GM19455 (cell line): Measurements from ENCODE around the gene OR13A1.
"Not testable (repeated sequence)": the region's sequence is repeated elsewhere in the genome, so short reads cannot be mapped to it uniquely, and the experiment has no call there.

ENCODE experiments used
- ATAC-seq: cut with Tn5 transposase; IDR thresholded peaks from one replicate; pipeline ENCODE4 v1.9.1; 2021; ENCODE audit not compliant: unreplicated experiment

The OR13A1 gene

DNA sequence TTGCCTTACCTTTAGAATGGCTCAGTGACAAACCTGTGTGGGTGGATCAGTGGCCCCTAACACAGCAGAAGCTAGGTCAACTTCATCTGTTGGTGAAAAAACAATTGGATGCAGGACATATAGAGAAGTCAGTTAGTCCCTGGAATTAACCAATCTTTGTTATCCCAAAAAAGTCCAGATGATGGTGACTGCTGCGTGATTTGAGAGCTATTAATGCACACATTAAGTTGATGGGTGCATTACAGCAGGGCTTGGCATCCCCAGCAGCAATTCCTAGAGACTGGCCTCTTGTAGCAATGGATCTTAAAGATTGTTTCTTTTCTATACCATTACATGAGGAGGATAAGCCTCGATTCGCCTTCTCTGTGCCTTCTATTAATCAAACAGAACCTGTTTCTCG lies 33.3 kb downstream of the OR13A1 start:
- no peak for ATAC-seq

DNA sequence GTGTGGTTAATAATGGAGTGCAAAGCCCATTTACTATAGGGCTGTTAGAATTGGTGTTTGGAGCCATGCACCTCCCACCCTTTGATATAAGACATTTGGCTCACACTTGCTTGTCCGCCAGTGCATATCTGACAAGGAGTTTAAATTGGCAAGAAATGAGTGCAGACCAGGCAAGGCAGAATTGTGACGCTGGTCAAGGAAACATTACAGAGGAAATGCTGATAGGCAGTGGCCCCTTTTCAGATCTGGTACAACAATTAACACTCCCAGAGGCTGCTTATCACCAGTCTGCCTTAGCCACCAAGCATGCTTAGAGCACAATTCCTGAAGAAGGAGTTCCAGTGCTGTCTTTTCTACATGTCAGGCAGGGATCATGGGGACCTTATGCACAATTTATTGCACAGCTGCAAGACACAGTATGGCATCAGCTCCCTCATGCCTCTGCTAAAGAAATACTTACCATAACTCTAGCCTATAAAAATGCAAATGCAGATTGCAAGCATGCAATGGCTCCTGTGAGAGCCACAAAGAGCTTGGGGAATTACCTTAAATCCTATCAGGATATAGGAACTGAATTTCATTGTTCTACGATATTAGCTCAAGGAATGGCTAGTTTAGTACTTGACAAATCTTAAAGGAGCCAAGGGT lies 35.2 kb downstream of the OR13A1 start:
- ATAC-seq, result no peak

DNA sequence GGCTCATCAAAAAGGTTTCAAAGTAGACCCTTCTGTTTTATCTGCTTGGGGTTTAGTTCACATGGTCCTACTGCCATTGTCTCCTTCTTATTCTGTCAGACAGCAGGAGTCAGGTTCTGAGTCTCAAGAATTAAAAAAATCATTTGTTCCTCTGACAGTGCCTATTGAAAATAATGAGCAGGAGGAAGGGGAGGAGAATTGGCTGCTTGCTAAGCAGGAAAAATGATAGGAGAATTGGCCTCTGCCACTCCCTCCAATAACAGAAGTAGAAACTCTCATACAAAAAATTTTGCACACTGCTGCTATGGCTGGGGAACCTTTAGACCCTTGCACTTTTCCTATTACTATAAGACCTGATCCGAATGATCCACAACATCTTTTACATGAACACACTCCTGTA lies 35.7 kb downstream of the OR13A1 start:
- ATAC-seq, result no peak

DNA sequence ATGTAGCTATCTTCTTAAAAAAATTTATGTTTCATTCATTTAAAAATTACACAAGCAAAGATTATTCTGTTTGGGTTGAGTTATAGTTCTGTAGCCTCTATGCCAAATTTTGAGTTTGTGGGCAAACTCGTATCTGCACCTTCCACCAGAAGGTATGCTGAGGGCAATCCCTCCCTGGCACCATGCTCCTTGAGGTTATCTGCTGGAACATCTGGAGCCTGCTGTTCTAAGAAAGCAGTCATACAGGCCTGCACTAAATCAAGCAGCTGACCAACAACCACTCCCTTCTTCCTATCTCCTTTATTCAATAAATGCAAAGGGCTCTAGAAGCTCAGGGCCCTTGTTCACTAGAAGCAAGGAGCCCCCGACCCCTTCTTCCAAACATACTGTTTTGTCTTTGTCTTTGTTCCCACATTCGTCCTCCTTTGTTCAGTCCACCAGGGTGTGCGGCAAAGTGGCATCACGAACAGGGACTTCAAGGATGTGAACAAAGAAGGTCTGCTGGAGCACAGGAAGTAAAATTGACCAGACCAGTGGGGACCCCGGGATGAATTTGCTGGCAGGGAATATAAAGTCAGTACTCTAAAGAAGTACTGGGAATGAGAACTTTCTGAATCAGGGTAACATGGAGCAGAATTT lies 36.4 kb downstream of the OR13A1 start:
- no peak for ATAC-seq

DNA sequence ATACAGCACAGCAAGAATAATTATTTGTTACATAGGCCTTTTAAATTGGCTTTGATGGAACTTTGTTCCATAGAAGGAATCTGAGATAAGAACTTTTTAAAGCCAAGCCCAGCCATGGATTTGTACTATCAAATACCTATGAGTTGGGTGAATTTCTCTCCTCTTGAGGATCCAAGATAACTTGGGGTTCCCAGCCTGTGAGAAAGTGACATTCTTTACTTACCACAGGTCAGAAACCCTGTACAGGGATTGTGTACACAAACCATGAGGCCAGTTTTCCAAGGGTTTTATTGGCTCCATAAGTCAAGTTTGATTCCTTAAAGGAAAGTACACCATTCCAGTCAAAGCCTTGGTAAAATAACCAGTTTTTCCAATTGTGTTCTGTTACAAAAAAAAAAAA lies 39.3 kb downstream of the OR13A1 start:
- ATAC-seq, result not testable (repeated sequence)

DNA sequence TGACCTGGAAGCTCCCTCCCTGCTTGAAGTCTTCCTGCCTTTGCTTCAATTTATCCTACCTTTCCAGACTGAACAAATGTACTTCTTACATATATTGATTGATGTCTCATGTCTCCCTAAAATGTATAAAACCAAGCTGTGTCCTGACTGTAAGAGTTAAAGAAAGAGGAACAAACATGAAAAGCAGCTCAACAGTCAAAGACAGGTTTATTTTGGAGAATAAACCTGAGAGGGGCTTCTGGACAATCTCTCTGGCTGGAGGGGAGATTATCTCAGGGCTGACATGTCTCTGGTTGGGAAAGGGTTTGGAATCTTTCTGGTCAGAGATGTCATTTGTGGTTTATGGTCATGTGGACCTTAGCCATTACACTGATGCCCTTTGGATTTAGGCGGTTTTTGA lies 41.0 kb downstream of the OR13A1 start:
- ATAC-seq, result no peak

DNA sequence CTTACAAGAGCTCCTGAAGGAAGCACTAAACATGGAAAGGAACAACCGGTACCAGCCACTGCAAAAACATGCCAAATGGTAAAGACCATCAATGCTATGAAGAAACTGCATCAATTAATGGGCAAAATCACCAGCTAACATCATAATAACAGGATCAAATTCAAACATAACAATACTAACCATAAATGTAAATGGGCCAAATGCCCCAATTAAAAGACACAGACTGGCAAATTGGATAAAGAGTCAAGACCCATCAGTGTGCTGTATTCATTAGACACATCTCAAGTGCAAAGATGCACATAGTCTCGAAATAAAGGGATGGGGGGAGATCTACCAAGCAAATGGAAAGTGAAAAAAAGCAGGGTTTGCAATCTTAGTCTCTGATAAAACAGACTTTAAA lies 47.6 kb downstream of the OR13A1 start:
- not testable (repeated sequence) for ATAC-seq

DNA sequence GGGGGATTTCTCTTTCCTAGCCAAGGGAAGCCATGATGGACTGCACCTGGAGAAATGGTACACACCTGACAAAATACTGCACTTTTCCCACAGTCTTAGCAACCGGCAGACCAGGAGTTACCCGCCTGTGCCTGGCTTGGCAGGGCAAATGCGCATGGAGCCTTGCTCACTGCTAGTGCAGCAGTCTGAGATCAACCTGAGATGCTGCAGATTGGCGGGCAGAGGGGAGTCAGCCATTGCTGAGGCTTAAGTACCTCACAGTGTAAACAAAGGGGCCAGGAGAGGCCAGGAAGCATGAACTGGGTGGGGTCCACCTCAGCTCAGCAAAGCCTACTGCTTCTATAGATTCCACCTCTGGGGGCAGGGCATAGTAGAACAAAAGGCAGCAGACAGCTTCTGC lies 49.4 kb downstream of the OR13A1 start:
- ATAC-seq, result no peak

DNA sequence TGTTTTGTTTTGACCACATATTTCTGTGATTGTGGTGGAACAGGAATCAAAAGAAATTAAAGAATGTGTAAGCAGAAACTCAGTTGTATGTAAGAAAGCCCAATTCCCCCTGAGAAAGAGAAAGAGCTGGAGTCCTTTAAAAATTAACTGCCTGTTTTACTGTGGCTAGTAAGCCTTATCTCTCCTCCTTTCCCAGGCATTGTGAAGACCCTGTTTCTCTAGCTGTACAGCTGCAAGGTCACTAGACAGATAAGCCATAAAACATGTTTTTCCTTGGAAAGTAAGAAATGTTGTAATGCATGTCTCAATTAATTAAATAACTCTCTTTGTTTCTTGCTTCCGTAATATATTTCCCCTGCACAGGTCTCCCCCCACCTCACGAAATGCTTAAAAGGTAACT lies 53.5 kb downstream of the OR13A1 start:
- ATAC-seq, result no peak

DNA sequence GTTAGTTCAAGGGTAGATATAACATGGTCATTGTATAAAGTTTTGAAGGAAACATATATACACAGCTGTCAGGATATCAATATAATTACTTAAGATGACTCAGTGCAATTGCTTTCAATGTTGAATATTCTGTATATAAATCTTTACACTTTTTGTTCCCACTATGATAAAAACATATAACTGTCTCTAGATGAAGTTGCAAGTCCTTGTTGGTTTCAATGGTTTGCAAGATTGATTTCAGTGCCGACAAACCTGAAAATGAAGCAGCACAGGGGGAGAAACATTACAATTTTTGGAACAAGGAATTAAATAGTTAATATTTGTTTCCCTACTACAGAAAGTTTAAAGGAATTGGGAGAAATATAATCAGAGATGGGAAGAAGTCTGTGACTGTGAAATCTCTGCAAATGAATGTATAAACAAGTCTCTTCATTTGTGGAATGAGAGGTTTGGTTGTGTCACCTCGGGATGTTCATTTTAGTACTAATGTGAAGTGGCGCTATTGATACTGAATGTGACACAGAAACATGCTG lies 54.1 kb downstream of the OR13A1 start:
- ATAC-seq, result no peak

DNA sequence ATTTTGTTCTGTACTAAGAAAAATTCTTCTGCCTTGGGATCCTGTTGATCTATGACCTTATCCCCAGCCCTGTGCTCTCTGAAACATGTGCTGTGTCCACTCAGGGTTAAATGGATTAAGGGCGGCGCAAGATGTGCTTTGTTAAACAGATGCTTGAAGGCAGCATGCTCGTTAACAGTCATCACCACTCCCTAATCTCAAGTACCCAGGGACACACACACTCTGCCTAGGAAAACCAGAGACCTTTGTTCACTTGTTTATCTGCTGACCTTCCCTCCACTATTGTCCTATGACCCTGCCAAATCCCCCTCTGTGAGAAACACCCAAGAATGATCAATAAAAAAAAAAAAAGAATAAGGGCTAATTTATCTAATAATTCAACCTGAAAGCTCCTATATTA lies 54.8 kb downstream of the OR13A1 start:
- ATAC-seq, result not testable (repeated sequence)

DNA sequence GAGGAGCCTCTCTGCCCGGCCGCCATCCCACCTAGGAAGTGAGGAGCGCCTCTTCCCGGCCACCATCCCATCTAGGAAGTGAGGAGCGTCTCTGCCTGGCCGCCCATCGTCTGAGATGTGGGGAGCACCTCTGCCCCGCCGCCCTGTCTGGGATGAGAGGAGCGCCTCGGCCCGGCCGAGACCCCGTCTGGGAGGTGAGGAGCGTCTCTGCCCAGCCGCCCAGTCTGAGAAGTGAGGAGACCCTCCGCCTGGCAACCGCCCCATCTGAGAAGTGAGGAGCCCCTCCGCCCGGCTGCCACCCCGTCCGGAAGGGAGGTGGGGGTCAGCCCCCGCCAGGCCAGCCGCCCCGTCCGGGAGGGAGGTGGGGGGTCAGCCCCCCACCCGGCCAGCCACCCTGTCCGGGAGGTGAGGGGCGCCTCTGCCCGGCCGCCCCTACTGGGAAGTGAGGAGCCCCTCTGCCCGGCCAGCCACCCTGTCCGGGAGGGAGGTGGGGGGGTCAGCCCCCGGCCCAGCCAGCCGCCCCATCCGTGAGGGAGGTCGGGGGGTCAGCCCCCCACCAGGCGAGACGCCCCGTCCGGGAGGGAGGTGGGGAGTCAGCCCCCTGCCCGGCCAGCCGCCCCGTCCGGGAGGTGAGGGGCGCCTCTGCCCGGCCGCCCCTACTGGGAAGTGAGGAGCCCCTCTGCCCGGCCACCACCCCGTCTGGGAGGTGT lies 55.5 kb downstream of the OR13A1 start:
- not testable (repeated sequence) for ATAC-seq

DNA sequence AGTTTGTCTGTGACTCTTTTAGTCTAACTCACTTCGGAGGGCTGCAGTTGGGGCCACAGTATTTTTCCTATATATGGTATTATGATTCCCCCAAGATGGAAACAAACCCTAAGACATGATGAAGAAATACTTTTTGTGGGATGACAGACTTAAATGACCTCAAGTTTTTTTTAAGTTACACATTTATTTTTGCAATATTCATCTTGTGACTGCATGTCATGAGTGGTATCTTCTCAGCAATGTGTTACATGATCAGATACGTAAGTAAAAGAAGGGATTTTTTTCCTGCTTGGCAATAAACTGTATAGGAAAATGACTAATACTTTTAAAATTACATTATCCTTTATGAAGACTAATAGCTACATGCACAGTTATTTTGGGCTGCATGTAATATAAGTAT lies 57.8 kb downstream of the OR13A1 start:
- ATAC-seq, result no peak

DNA sequence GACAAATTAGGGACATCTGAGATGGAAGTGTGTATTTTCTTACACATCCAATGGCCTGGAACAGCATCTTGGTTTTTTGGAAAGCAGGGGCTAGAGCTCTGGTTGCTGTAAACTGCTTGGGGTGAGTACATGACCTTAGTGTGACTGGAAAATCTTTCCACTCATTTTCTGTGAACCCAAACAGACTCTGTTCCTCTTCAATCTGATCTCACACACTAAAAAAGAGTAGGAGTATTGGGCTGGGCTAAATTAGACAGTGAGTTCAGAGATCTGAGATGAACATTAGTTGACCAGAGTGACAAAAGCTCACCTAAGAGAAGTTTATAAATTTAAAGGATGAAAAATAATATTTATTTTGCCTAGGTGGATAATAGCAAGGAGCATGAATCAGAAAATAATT lies 59.2 kb downstream of the OR13A1 start:
- ATAC-seq, result no peak

DNA sequence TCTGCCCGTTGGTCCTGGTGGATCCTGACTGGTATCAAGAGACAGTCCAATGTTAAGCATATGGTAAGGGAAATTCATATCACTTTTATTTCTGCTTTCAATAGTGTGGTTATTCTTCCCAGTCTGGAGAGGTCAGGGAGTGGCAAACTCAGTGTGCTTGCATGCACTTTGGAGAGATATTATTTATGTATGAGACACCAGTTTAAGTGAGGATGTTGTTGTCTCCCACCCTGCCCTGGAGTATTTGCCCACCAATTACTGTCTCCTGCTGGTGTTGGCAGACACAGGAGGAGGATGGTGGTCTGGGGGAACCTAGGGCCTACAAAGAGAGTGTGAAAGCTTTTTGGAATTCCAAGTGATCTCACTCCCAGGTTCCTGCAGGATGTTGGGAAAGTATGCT lies 59.7 kb downstream of the OR13A1 start:
- ATAC-seq, result no peak

DNA sequence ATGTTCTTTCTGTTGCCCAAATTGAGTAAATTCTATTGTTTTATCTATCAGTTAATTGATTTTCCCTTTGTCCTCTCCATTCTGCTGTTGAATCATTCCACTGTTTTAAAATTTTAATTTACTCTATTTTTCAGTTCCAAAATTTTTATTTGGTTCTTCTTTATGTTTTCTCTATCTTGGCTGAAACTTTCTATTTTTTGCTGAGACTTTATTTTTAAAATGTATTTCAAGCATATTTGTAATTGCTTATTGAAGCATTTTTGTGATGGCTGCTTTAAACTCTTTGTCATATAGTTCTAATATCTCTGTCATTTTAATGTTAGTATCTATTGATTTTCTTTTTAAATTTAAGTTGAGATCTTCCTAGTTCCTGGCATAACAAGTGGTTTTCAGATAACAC lies 60.5 kb downstream of the OR13A1 start:
- ATAC-seq, result no peak

DNA sequence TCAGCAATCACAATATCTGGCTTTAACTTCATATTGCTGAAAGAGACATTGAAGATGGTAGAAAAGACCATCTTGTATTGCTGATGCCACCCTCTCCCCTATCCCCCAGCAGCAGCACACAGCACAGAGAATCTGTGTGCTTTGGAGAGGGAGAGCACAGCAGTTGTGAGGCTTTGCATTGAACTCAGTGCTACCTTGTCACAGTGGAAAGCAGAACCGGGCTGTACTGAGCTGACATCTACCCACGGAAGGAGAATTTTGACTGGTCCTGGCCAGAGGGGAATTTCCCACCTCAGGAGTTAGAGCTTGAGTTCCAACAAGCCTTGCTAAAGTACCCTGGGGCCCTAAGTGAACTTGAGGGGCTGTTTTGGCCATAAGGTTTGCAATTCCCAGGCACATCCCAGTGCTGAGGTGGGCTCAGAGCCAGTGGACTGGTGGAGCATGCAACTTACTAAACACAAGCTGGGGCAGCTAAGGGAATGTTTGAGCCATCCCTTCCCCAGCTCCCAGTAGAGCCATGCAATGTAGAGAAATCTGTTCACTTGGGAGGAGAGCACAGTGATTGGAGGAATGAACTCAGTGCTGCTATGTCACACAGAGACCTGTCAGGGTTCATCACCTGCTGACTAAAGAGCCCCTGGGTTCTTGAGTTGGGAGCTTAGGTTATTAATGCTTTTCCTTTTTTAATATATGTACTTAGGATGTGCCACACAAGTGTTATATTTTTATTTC lies 62.1 kb downstream of the OR13A1 start:
- ATAC-seq, result peak; percentile 53
